Cardiac muscle cell (in vitro differentiated cells and primary cell): ENCODE measurements around the gene TTYH2. TPM values are rescaled to one million over a fixed set of nuclear protein-coding genes. Genes with fewer than 3 reads are reported as not detected.
A peak's percentile ranks its signal among the peaks of the same experiment; 100 is the strongest.

Source experiments
- DNase-seq, 2 donors: peaks; one replicate each; pipeline versions ENCODE4 v3.0.0 to v3.0.0-alpha.2; 2010 to 2017; ENCODE audit warnings: low read depth in 1 of 2, low spot score in 1 of 2
- H3K27ac ChIP-seq: fragments of 200-600 bp; sonication (generic); 2 replicates; pipeline ENCODE4 v1.5.1; 2016
- H3K27me3 ChIP-seq: fragments of 200-600 bp; sonication (generic); 2 replicates; pipeline ENCODE4 v1.6.0; 2016; ENCODE audit warnings: control low read depth
- H3K36me3 ChIP-seq: fragments of 200-600 bp; sonication (generic); 2 replicates; pipeline ENCODE4 v1.5.1; 2016; ENCODE audit warnings: control low read depth
- H3K4me1 ChIP-seq: fragments of 200-600 bp; sonication (generic); 2 replicates; pipeline ENCODE4 v1.8.1; 2017; ENCODE audit warnings: low read depth, mild to moderate bottlenecking, mixed run types
- H3K4me3 ChIP-seq: fragments of 200-600 bp; sonication (generic); 2 replicates; pipeline ENCODE4 v1.5.1; 2016; ENCODE audit warnings: mild to moderate bottlenecking
- H3K9me3 ChIP-seq: fragments of 200-600 bp; sonication (generic); 2 replicates; pipeline ENCODE4 v1.5.1; 2017; ENCODE audit warnings: low read depth, mild to moderate bottlenecking, control low read depth
- CTCF ChIP-seq: IDR thresholded peaks from 2 replicates; pipeline ENCODE4 v1.5.1; 2012; ENCODE audit warnings: low read depth, mild to moderate bottlenecking, low read length
- polyA plus RNA-seq: library from polyadenylated mRNA; unstranded; fragments of >200 nt; fragmentation: Nextera tagmentation; extraction: Ambion mirVana; gene quantifications from 2 replicates; pipeline ENCODE4 v1.2.1, GENCODE V29; 2016
- total RNA-seq: library from RNA; depleted of rRNA; stranded (reverse); fragments of >200 nt; gene quantifications from 2 replicates; pipeline ENCODE4 v1.2.3, GENCODE V29; 2016

TTYH2 gene
- total and polyA plus RNA-seq, 2 experiments from 2014 or later: 7.8 to 7.9 TPM

GRCh38 chr17:74190154-74190553, 23.2 kb upstream of the TTYH2 start:
- no peaks in the 10 kb centered on the region for H3K9me3 ChIP-seq
- no peak overlapping the region for H3K4me3 ChIP-seq
- no peaks in the 10 kb centered on the region for H3K27me3 ChIP-seq
- no peaks in the 10 kb centered on the region for H3K4me1 ChIP-seq
- no peak for TF ChIP-seq CTCF
- no peaks in the 10 kb centered on the region for H3K36me3 ChIP-seq
- peak in 1 of 2 donors; percentile 72 for DNase-seq
- H3K27ac ChIP-seq: no peak overlapping the region

GRCh38 chr17:74190807-74191406, 22.5 kb upstream of the TTYH2 start:
- Histone ChIP-seq H3K27me3 (no peaks in the 10 kb centered on the region), H3K4me3 (no peak overlapping the region), H3K27ac (no peak overlapping the region), H3K9me3 (no peaks in the 10 kb centered on the region), H3K4me1 (no peaks in the 10 kb centered on the region), H3K36me3 (no peaks in the 10 kb centered on the region)
- no peak for TF ChIP-seq CTCF
- DNase-seq: peak; percentile 46 to 79

GRCh38 chr17:74192950-74193781, 20.2 kb upstream of the TTYH2 start:
- no peak for TF ChIP-seq CTCF
- DNase-seq: no peak
- no peaks in the 10 kb centered on the region for H3K9me3 ChIP-seq
- no peak overlapping the region for H3K27ac ChIP-seq
- H3K27me3 ChIP-seq: no peaks in the 10 kb centered on the region
- no peaks in the 10 kb centered on the region for H3K36me3 ChIP-seq
- H3K4me3 ChIP-seq: no peak overlapping the region
- H3K4me1 ChIP-seq: no peaks in the 10 kb centered on the region

GRCh38 chr17:74194682-74195081, 18.7 kb upstream of the TTYH2 start:
- H3K4me1 ChIP-seq: no peaks in the 10 kb centered on the region
- H3K27ac ChIP-seq: no peak overlapping the region
- no peak for TF ChIP-seq CTCF
- H3K36me3 ChIP-seq: no peaks in the 10 kb centered on the region
- no peaks in the 10 kb centered on the region for H3K9me3 ChIP-seq
- no peak for DNase-seq
- H3K27me3 ChIP-seq: no peaks in the 10 kb centered on the region
- H3K4me3 ChIP-seq: no peak overlapping the region

GRCh38 chr17:74196541-74197317, 16.6 kb upstream of the TTYH2 start:
- no peaks in the 10 kb centered on the region for H3K36me3 ChIP-seq
- no peak overlapping the region for H3K4me3 ChIP-seq
- H3K9me3 ChIP-seq: no peaks in the 10 kb centered on the region
- H3K4me1 ChIP-seq: no peaks in the 10 kb centered on the region
- no peak for TF ChIP-seq CTCF
- no peak for DNase-seq
- H3K27ac ChIP-seq: no peak overlapping the region
- H3K27me3 ChIP-seq: no peaks in the 10 kb centered on the region
